GM18505 (cell line): Measurements from ENCODE around the gene KCNQ1.

Experiments used
- ATAC-seq: cut with Tn5 transposase; IDR thresholded peaks from one replicate; pipeline ENCODE4 v1.9.1; 2021; ENCODE audit not compliant: unreplicated experiment
- POLR2A ChIP-seq: IDR thresholded peaks from 4 replicates; pipeline ENCODE4 v1.6.1; 2011; ENCODE audit warnings: borderline replicate concordance; ENCODE audit not compliant: insufficient read depth, insufficient read length; ENCODE audit errors: extremely low read depth

Gene KCNQ1

GRCh38 chr11:2643746-2644145, 198.9 kb downstream of the KCNQ1 start:
- TF ChIP-seq POLR2A: no peak
- no peak for ATAC-seq

GRCh38 chr11:2644844-2645778, 200.3 kb downstream of the KCNQ1 start:
- no peak for ATAC-seq
- no peak for TF ChIP-seq POLR2A

GRCh38 chr11:2645779-2646118, 200.9 kb downstream of the KCNQ1 start:
- no peak for ATAC-seq
- no peak for TF ChIP-seq POLR2A

GRCh38 chr11:2647167-2647566, 202.4 kb downstream of the KCNQ1 start:
- ATAC-seq: no peak
- no peak for TF ChIP-seq POLR2A

GRCh38 chr11:2647953-2648352, 203.1 kb downstream of the KCNQ1 start:
- ATAC-seq: no peak
- TF ChIP-seq POLR2A: no peak

- no peak for ATAC-seq
- TF ChIP-seq POLR2A: no peak
Observed at GRCh38 chr11:2649400-2649799, 204.6 kb downstream of the KCNQ1 start.

- no peak for ATAC-seq
- no peak for TF ChIP-seq POLR2A
Observed at GRCh38 chr11:2649848-2650247, 205.0 kb downstream of the KCNQ1 start.

- no peak for ATAC-seq
- TF ChIP-seq POLR2A: no peak
Observed at GRCh38 chr11:2650343-2650867, 205.6 kb downstream of the KCNQ1 start.

- no peak for TF ChIP-seq POLR2A
- ATAC-seq: no peak
Observed at GRCh38 chr11:2651054-2651617, 206.3 kb downstream of the KCNQ1 start.

GRCh38 chr11:2651826-2652271, 207.0 kb downstream of the KCNQ1 start:
- TF ChIP-seq POLR2A: no peak
- ATAC-seq: no peak

- TF ChIP-seq POLR2A: no peak
- ATAC-seq: no peak
Observed at GRCh38 chr11:2652333-2653197, 207.8 kb downstream of the KCNQ1 start.

GRCh38 chr11:2653198-2653551, 208.4 kb downstream of the KCNQ1 start:
- ATAC-seq: no peak
- TF ChIP-seq POLR2A: no peak
